Measurements from ENCODE around the gene LGR5. TPM values are rescaled to one million over a fixed set of nuclear protein-coding genes. Genes with fewer than 3 reads are reported as not detected.

LGR5 gene
- polyA plus RNA-seq, 1 donor (not counting 4 experiments of a cell fraction or from before 2014, with no cell fraction given): 0.05 TPM

GRCh38 chr12:71456990-71457389, 17.4 kb downstream of the LGR5 start:
- no peak for DNase-seq (ENCODE audit: low read depth, low spot score)
- Histone ChIP-seq H3K4me3 (ENCODE audit: control insufficient read depth in 2 of 3, extremely low read depth in 1 of 3, insufficient read depth in 2 of 3, low read depth in 1 of 3, low read length in 3 of 3) (no peak overlapping the region), H3K36me3 (ENCODE audit: control insufficient read depth in 2 of 2, extremely low read depth in 1 of 2, insufficient read depth in 2 of 2, low read length in 2 of 2) (no peaks in the 10 kb centered on the region), H3K27me3 (ENCODE audit: control insufficient read depth, extremely low read depth, insufficient read depth, low read length) (peaks cover 7% of the 10 kb centered on the region), H3K79me2 (ENCODE audit: control insufficient read depth, insufficient read depth, low read length) (no peaks in the 10 kb centered on the region), H2AFZ (ENCODE audit: control insufficient read depth, low read length) (no peak overlapping the region), H3K9me3 (ENCODE audit: control insufficient read depth, low read depth, low read length) (no peaks in the 10 kb centered on the region), H4K20me1 (ENCODE audit: control insufficient read depth, extremely low read depth, insufficient read depth, low read length) (no peaks in the 10 kb centered on the region), H3K4me2 (ENCODE audit: control insufficient read depth, extremely low read depth, insufficient read depth, low read depth, low read length) (no peak overlapping the region), H3K4me1 (ENCODE audit: control insufficient read depth, extremely low read depth, insufficient read depth, low read length) (no peaks in the 10 kb centered on the region), H3K9ac (ENCODE audit: control insufficient read depth, extremely low read depth, insufficient read depth, low read length) (no peak overlapping the region), H3K27ac (ENCODE audit: control insufficient read depth, insufficient read depth, low read length) (no peak overlapping the region), H3K9me1 (ENCODE audit: control insufficient read depth, extremely low read depth, insufficient read depth, low read length) (no peaks in the 10 kb centered on the region)
- no peak for TF ChIP-seq CTCF (optimal IDR thresholded peaks at IDR 0.05 in 1 of 3, IDR thresholded peaks at IDR 0.05 in 1 of 3, conservative IDR thresholded peaks at IDR 0.05 in 1 of 3; ENCODE audit: extremely low read depth in 1 of 3, insufficient read depth in 2 of 3, low read length in 3 of 3)
- TF ChIP-seq EZH2 (IDR thresholded peaks at IDR 0.05; ENCODE audit: low read length): no peak
- FAIRE-seq: no peak
- dilution Hi-C loops (cut with MboI; ENCODE audit: extremely low pct_ligation_motif_present, low sequenced_read_pairs): no loop called here

DNA sequence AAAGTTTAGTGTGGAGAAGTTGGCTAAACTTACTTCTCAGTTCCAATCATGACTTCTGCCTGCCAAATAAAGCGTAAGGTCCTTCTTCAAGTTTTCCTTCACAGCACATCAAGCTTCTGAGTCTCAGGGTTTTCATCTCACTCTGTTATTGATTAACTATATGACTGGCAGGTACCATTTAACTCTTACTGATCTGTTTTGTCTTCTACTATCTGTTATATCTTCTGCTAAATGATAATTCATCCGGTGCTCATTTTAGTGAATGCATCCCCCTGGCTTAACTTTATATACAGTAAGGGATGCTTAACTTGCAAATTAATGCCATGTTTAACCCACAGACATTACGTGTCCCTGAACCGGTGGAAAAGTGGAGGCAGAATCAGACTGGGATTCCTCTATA, 20.7 kb downstream of the LGR5 start:
- Histone ChIP-seq H3K4me3 (ENCODE audit: control insufficient read depth in 2 of 3, extremely low read depth in 1 of 3, insufficient read depth in 2 of 3, low read depth in 1 of 3, low read length in 3 of 3) (no peak overlapping the region), H3K9me3 (ENCODE audit: control insufficient read depth, low read depth, low read length) (no peaks in the 10 kb centered on the region), H2AFZ (ENCODE audit: control insufficient read depth, low read length) (no peak overlapping the region), H3K79me2 (ENCODE audit: control insufficient read depth, insufficient read depth, low read length) (no peaks in the 10 kb centered on the region), H3K9ac (ENCODE audit: control insufficient read depth, extremely low read depth, insufficient read depth, low read length) (no peak overlapping the region), H3K27me3 (ENCODE audit: control insufficient read depth, extremely low read depth, insufficient read depth, low read length) (no peaks in the 10 kb centered on the region), H3K9me1 (ENCODE audit: control insufficient read depth, extremely low read depth, insufficient read depth, low read length) (no peaks in the 10 kb centered on the region), H4K20me1 (ENCODE audit: control insufficient read depth, extremely low read depth, insufficient read depth, low read length) (no peaks in the 10 kb centered on the region), H3K4me1 (ENCODE audit: control insufficient read depth, extremely low read depth, insufficient read depth, low read length) (no peaks in the 10 kb centered on the region), H3K36me3 (ENCODE audit: control insufficient read depth in 2 of 2, extremely low read depth in 1 of 2, insufficient read depth in 2 of 2, low read length in 2 of 2) (no peaks in the 10 kb centered on the region), H3K4me2 (ENCODE audit: control insufficient read depth, extremely low read depth, insufficient read depth, low read depth, low read length) (no peak overlapping the region), H3K27ac (ENCODE audit: control insufficient read depth, insufficient read depth, low read length) (no peak overlapping the region)
- FAIRE-seq: no peak
- no peak for DNase-seq (ENCODE audit: low read depth, low spot score)
- dilution Hi-C loops (cut with MboI; ENCODE audit: extremely low pct_ligation_motif_present, low sequenced_read_pairs): no loop called here
- TF ChIP-seq CTCF (optimal IDR thresholded peaks at IDR 0.05 in 1 of 3, IDR thresholded peaks at IDR 0.05 in 1 of 3, conservative IDR thresholded peaks at IDR 0.05 in 1 of 3; ENCODE audit: extremely low read depth in 1 of 3, insufficient read depth in 2 of 3, low read length in 3 of 3): no peak
- TF ChIP-seq EZH2 (IDR thresholded peaks at IDR 0.05; ENCODE audit: low read length): no peak
